ENCODE measurements around the gene GPC5. TPM values are rescaled to one million over a fixed set of nuclear protein-coding genes. Genes with fewer than 3 reads are reported as not detected.

The GPC5 gene
- total RNA-seq, 1 experiment from 2014 or later = 0.15 TPM

GRCh38 chr13:91369441-91369831 is 29.0 kb upstream of the GPC5 start:
- Histone ChIP-seq H4K91ac (ENCODE audit: insufficient read length, low read depth, low read length) (no peak overlapping the region), H3K9ac (ENCODE audit: extremely low read depth, insufficient read length, low read length) (no peak overlapping the region), H3K4me2 (ENCODE audit: insufficient read depth, insufficient read length, low read length) (no peak overlapping the region), H3K27ac (ENCODE audit: insufficient read length, low read depth, low read length) (no peak overlapping the region), H3K27me3 (ENCODE audit: insufficient read depth, low read length) (no peaks in the 10 kb centered on the region), H3K23me2 (ENCODE audit: insufficient read length, low read depth, low read length, poor library complexity, severe bottlenecking) (no peaks in the 10 kb centered on the region), H3K79me1 (ENCODE audit: insufficient read depth, low read depth, low read length, poor library complexity, severe bottlenecking) (no peaks in the 10 kb centered on the region), H2BK120ac (ENCODE audit: low read depth, low read length, poor library complexity, severe bottlenecking) (no peak overlapping the region), H3K56ac (ENCODE audit: insufficient read length, low read depth, low read length) (no peak overlapping the region), H3K79me2 (ENCODE audit: insufficient read depth, low read length) (no peaks in the 10 kb centered on the region), H2BK12ac (ENCODE audit: insufficient read length, low read depth, low read length) (no peak overlapping the region), H4K5ac (ENCODE audit: insufficient read length, low read depth, low read length) (no peak overlapping the region), H3K9me3 (ENCODE audit: control insufficient read depth, low read depth, low read length) (no peaks in the 10 kb centered on the region), H2BK5ac (ENCODE audit: insufficient read length, low read length) (no peak overlapping the region), H3K4ac (ENCODE audit: low read depth, low read length) (no peak overlapping the region), H2AFZ (ENCODE audit: low read length) (no peak overlapping the region), H3T11ph (ENCODE audit: low read length) (no peak overlapping the region), H3K14ac (ENCODE audit: insufficient read depth, low read length) (no peak overlapping the region), H2BK20ac (ENCODE audit: low read depth, low read length, poor library complexity, severe bottlenecking) (no peak overlapping the region), H3K4me1 (ENCODE audit: insufficient read depth, low read length) (no peaks in the 10 kb centered on the region), H4K8ac (replicated peaks; ENCODE audit: insufficient read length, low read depth, low read length) (no peak overlapping the region), H3K18ac (ENCODE audit: insufficient read length, low read depth, low read length) (no peak overlapping the region), H4K20me1 (ENCODE audit: control insufficient read depth, insufficient read depth, insufficient read length) (no peaks in the 10 kb centered on the region), H3K23ac (ENCODE audit: insufficient read length, low read depth, low read length) (no peak overlapping the region), H2BK15ac (ENCODE audit: low read depth, low read length) (no peak overlapping the region), H2AK5ac (ENCODE audit: insufficient read length, low read length) (no peak overlapping the region)
- TF ChIP-seq CTCF (conservative IDR thresholded peaks at IDR 0.05) = no peak
- Mint-ChIP-seq H3K36me3 (ENCODE audit: insufficient read depth in 1 of 3, low read depth in 3 of 3) (no peaks in the 10 kb centered on the region), H3K27ac (no peak overlapping the region), H3K9me3 (no peaks in the 10 kb centered on the region; a peak in 1 of 5 replicates), H3K27me3 (ENCODE audit: low read depth) (no peaks in the 10 kb centered on the region), H3K4me1 (peaks cover 4 to 6% of the 10 kb centered on the region in 2 experiments; a peak in 3 of 4 replicates), H3K4me3 (no peak overlapping the region)
- no peak for DNase-seq
- WGBS (ENCODE audit: extremely low coverage, insufficient read length, low lambda C conversion rate) = no CpG with 5 or more reads among the region's 3 CpGs

All from H9 (cell line).